ENCODE results near the gene NFKB1.

The NFKB1 gene

GRCh38 chr4:102632241-102633065, 131.3 kb downstream of the NFKB1 start:
- no peak for DNase-seq

DNA sequence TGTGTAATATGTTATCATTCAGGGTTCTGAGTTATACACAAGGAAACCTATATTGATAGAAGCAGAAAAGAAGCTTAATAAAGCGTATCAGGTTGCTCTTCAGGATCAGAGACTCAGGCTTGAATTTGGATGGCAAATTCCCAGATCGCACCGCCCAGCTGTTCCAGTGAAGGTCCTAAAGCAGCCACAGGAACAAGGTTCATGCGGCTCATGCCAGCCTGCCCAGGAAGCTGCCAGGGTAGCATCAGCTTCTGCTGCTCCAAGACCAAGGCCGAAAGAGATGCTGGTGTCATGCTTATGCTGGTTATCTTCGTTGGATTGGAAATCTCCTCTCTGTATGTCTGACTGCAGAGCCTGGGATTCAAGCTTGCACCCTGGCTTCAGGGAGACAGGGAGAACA, 131.9 kb downstream of the NFKB1 start:
- no peak for DNase-seq

GRCh38 chr4:102637391-102637790, 136.2 kb downstream of the NFKB1 start:
- no peak for DNase-seq

DNA sequence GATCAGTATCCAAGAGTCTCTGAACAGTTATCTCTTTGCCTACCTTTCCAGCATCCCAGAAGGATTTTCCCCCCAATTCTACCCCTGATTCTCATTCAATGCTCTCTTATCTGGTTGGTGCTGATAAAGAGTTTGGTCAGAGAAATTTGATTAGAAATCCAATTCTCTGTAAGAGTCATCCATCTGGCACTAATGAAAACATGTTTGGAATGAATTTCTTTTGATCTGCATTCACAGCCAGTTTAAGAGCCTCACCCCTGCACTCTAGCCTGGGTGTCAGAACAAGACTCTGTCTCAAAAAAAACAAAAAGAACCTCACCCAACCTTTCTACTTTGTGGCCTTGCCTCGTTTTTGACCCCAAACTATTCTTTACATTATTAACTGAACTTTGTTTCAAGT, 137.5 kb downstream of the NFKB1 start:
- DNase-seq: no peak

GRCh38 chr4:102639598-102639997, 138.4 kb downstream of the NFKB1 start:
- no peak for DNase-seq

GRCh38 chr4:102640669-102641068, 139.5 kb downstream of the NFKB1 start:
- DNase-seq: no peak

GRCh38 chr4:102641793-102642192, 140.6 kb downstream of the NFKB1 start:
- no peak for DNase-seq

DNA sequence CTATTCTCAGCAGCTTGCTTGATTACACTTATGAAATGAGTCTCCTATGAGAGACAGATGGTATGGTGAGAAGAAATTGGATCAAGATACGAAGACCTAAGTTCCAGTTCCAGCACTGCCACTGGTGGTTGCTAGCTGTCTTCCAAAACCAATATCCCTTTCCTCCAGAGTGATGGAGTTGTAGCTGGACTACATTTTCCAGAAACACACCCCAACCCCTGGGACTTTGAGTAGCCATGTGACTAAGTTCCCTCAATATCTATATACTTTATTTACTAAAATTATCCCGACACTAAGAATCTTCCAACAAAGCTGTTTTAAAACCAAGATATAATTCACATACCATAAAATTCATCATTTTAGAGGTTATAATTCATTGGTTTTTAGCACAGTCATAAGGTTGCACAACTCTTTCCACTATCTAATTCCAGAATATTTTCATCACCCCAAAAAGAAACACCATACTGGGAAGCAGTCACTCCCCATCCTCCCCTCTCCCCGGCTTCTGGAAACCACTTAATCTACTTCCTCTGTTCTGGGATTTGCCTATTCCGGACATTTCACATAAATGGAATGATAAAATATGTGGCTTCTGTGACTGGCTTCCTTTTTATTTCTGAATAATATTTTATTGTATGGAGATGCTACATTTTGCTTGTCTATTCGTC, 141.6 kb downstream of the NFKB1 start:
- no peak for DNase-seq

DNA sequence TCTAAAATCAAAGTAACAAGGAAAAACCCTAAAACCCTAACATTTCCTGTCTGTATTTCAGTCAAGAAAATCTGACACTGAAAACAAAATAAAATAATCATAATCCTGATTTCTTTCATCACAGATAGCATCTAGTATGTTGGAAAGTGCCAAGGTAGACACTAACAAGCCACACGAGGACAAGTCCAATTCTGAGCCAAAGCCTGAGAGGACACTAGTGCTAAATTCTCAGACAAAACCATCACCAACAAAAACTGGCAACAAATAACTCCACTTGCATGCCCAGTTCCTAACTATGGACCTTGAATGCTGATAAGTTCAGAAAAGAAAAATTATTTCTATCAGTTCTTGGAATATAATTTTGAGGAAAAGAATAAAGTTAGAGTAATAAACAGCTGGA, 146.0 kb downstream of the NFKB1 start:
- no peak for DNase-seq

DNA sequence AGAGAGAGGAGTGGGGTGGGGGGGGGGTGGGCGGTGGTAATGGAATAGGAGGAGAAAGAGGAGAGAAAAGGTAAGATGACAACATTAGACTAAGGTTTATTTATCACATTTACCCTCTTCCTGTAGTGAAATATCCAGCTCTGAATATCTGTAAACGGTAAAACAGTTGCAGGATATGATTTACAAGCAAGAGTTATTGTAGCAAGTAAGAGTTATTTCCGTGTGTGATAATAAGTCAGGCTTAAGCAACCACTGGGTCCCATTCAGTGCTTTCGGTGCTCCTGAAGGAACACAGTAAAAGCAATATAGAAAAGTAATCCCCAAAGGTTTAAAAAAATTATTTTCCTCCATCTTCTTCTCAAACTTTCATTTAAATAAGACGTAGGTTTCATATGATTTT, 156.0 kb downstream of the NFKB1 start:
- DNase-seq: no peak

GRCh38 chr4:102663073-102663472, 161.9 kb downstream of the NFKB1 start:
- no peak for DNase-seq

DNA sequence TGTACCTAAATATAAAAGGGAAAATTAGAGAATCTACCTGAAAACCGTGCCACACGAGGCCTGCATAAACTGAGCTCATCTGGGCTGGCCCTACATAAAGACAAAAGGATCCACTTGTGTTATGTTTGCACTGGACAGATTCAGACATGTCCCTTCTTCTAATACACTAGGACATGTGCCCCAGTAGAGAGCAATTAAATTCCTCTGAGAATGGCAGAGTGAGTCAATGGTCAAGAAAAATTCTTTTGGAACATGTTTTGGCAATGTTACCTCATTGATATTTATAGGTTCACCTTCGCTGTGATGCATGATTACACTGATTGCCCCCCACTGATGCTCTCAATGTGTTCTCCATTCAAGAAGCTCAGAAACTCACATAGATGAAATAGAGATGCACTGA, 164.4 kb downstream of the NFKB1 start:
- DNase-seq: no peak

Data from NCI-H1930 (cell line).